Measurements from ENCODE around the gene PTPA.

- TF ChIP-seq ZC3H10 (CRISPR knock-in tag; IDR thresholded peaks at IDR 0.05) (no peak), ESRRG (CRISPR knock-in tag; IDR thresholded peaks at IDR 0.05) (no peak), BACH2 (CRISPR knock-in tag; IDR thresholded peaks at IDR 0.05; ENCODE audit: borderline replicate concordance) (no peak), ZFP30 (CRISPR knock-in tag; IDR thresholded peaks at IDR 0.05) (no peak), ARNTL (CRISPR knock-in tag; IDR thresholded peaks at IDR 0.05; ENCODE audit: borderline replicate concordance, low read depth) (no peak), CSDC2 (CRISPR knock-in tag; IDR thresholded peaks at IDR 0.05) (no peak), CSRNP3 (CRISPR knock-in tag; IDR thresholded peaks at IDR 0.05) (no peak), ZNF70 (CRISPR knock-in tag; IDR thresholded peaks at IDR 0.05) (no peak), OSR1 (CRISPR knock-in tag; IDR thresholded peaks at IDR 0.05) (no peak)
Measured at GRCh38 chr9:129185402-129185801, 74.2 kb downstream of the PTPA start.

All from SK-N-SH treated with all-trans-retinoic acid at 6 μM for 48 hours (cell line).